Thoracic aorta (tissue), 2 donors: ENCODE results near the gene PALD1. TPM values are rescaled to one million over a fixed set of nuclear protein-coding genes. Genes with fewer than 3 reads are reported as not detected.
"Not testable (repeated sequence)": the region's sequence is repeated elsewhere in the genome, so short reads cannot be mapped to it uniquely, and the experiment has no call there.

Source experiments
- ATAC-seq: fragments of 150-250 bp; one replicate; pipeline ENCODE4 v1.8.0; 2017; ENCODE audit warnings: low read depth; ENCODE audit not compliant: insufficient number of reproducible peaks, low FRiP score
- DNase-seq: peaks from one replicate; pipeline ENCODE4 v3.0.0-alpha.2; 2020; ENCODE audit warnings: low spot score
- H3K27ac ChIP-seq, 2 donors: fragments of 200-600 bp; sonication (generic); 1 replicate in 1 of 2; 2 replicates in 1 of 2; pipeline ENCODE4 v1.5.1; 2016; ENCODE audit warnings: mild to moderate bottlenecking in 2 of 2, moderate library complexity in 2 of 2
- H3K27me3 ChIP-seq: fragments of 200-600 bp; sonication (generic); replicated peaks from 2 replicates; pipeline ENCODE4 v1.6.0; 2016; ENCODE audit warnings: mild to moderate bottlenecking; ENCODE audit not compliant: insufficient read depth
- H3K36me3 ChIP-seq: fragments of 200-600 bp; sonication (generic); one replicate; pipeline ENCODE4 v1.5.1; 2016
- H3K4me1 ChIP-seq, 2 donors: fragments of 200-600 bp; sonication (generic); 1 replicate in 1 of 2; 2 replicates in 1 of 2; pipeline versions ENCODE4 v1.5.1 to v1.6.0; 2016; ENCODE audit warnings: low read depth in 2 of 2, mild to moderate bottlenecking in 1 of 2; ENCODE audit not compliant: control insufficient read depth in 1 of 2
- H3K4me3 ChIP-seq: fragments of 200-600 bp; sonication (generic); 2 replicates; pipeline ENCODE4 v1.5.1; 2016; ENCODE audit warnings: mild to moderate bottlenecking
- H3K9me3 ChIP-seq: fragments of 200-600 bp; sonication (generic); 2 replicates; pipeline ENCODE4 v1.5.1; 2016
- CTCF ChIP-seq: fragments of 200-600 bp; sonication (generic); IDR thresholded peaks from one replicate; pipeline ENCODE4 v1.5.1; 2019; ENCODE audit warnings: antibody characterized with exemption
- total RNA-seq, 2 donors: library from RNA; depleted of rRNA; stranded (reverse); fragments of >200 nt; gene quantifications; one replicate each; pipeline versions ENCODE4 v1.1.0 to v1.2.3, GENCODE V29; 2016

PALD1 gene
- total RNA-seq, 2 donors from 2014 or later: 19.5 to 19.7 TPM

GRCh38 chr10:70613941-70614340 lies 135.4 kb downstream of the PALD1 start:
- H3K9me3 ChIP-seq: no peaks in the 10 kb centered on the region
- no peak for TF ChIP-seq CTCF
- H3K4me1 ChIP-seq: peaks cover 0 to 14% of the 10 kb centered on the region in 2 donors
- H3K36me3 ChIP-seq: no peaks in the 10 kb centered on the region
- no peak overlapping the region for H3K27ac ChIP-seq
- no peak for ATAC-seq
- H3K4me3 ChIP-seq: no peak overlapping the region
- no peaks in the 10 kb centered on the region for H3K27me3 ChIP-seq
- DNase-seq: no peak

GRCh38 chr10:70614364-70614763 lies 135.8 kb downstream of the PALD1 start:
- H3K27me3 ChIP-seq, H3K9me3 ChIP-seq, ATAC-seq, H3K4me3 ChIP-seq, H3K36me3 ChIP-seq, DNase-seq, H3K27ac ChIP-seq: not testable (repeated sequence)
- peaks cover 0 to 14% of the 10 kb centered on the region in 2 donors for H3K4me1 ChIP-seq

GRCh38 chr10:70615211-70615610 lies 136.6 kb downstream of the PALD1 start:
- H3K9me3 ChIP-seq: no peaks in the 10 kb centered on the region
- no peak overlapping the region for H3K27ac ChIP-seq
- TF ChIP-seq CTCF: no peak
- DNase-seq (no peak), ATAC-seq (no peak)
- peaks cover 0 to 14% of the 10 kb centered on the region in 2 donors for H3K4me1 ChIP-seq
- no peaks in the 10 kb centered on the region for H3K27me3 ChIP-seq
- H3K36me3 ChIP-seq: no peaks in the 10 kb centered on the region
- H3K4me3 ChIP-seq: no peak overlapping the region

GRCh38 chr10:70615784-70616522 lies 137.4 kb downstream of the PALD1 start:
- no peak overlapping the region for H3K27ac ChIP-seq
- H3K36me3 ChIP-seq: no peaks in the 10 kb centered on the region
- H3K9me3 ChIP-seq: no peaks in the 10 kb centered on the region
- no peak for DNase-seq
- H3K27me3 ChIP-seq: no peaks in the 10 kb centered on the region
- no peak for TF ChIP-seq CTCF
- no peak overlapping the region for H3K4me3 ChIP-seq
- H3K4me1 ChIP-seq: peaks cover 0 to 14% of the 10 kb centered on the region in 2 donors
- no peak for ATAC-seq

- H3K27ac ChIP-seq: no peak overlapping the region
- no peak for TF ChIP-seq CTCF
- peaks cover 0 to 14% of the 10 kb centered on the region in 2 donors for H3K4me1 ChIP-seq
- H3K9me3 ChIP-seq: no peaks in the 10 kb centered on the region
- H3K36me3 ChIP-seq: no peaks in the 10 kb centered on the region
- ATAC-seq (no peak), DNase-seq (no peak)
- no peaks in the 10 kb centered on the region for H3K27me3 ChIP-seq
- H3K4me3 ChIP-seq: no peak overlapping the region
Observed at GRCh38 chr10:70616761-70617160, 138.2 kb downstream of the PALD1 start.

Other genes starting within 250 kb of the PALD1 start
- gene PPA1, start 245.3 kb upstream of the PALD1 start, total RNA-seq: 10 to 100 TPM; 55.9 to 76.1 TPM
- under 1 TPM in 1 of 2 donors, not detected in 1; 0.14 TPM for gene NPFFR1, start 194.8 kb upstream of the PALD1 start, total RNA-seq
- 1 to 10 TPM; 1.9 to 4.7 TPM for gene LRRC20, start 96.1 kb upstream of the PALD1 start, total RNA-seq
- gene EIF4EBP2, start 74.6 kb upstream of the PALD1 start, total RNA-seq: 10 to 100 TPM; 52.8 to 60.0 TPM
- gene NODAL, start 37.1 kb upstream of the PALD1 start, total RNA-seq: under 1 TPM in 1 of 2 donors, not detected in 1; 0.27 TPM
- 1 to 10 TPM; 3.7 to 5.4 TPM for gene PRF1, start 124.0 kb downstream of the PALD1 start, total RNA-seq
- 1 to 10 TPM in 1 of 2 donors, not detected in 1; 1.3 TPM for gene ADAMTS14, start 193.7 kb downstream of the PALD1 start, total RNA-seq